GM12801 (cell line): ENCODE data around the gene SEPTIN7.

ENCODE experiments used
- CTCF ChIP-seq: IDR thresholded peaks from one replicate; pipeline ENCODE4 v1.5.1; 2011; ENCODE audit warnings: control low read depth; ENCODE audit not compliant: insufficient read length; ENCODE audit errors: extremely low read depth

Gene SEPTIN7

GRCh38 chr7:35804231-35804970 is 3.5 kb downstream of the SEPTIN7 start:
- no peak for TF ChIP-seq CTCF

GRCh38 chr7:35805876-35806275 is 5.0 kb downstream of the SEPTIN7 start:
- no peak for TF ChIP-seq CTCF

- TF ChIP-seq CTCF, result no peak
Measured at GRCh38 chr7:35816514-35816913, 15.7 kb downstream of the SEPTIN7 start.

GRCh38 chr7:35817181-35817580 is 16.3 kb downstream of the SEPTIN7 start:
- TF ChIP-seq CTCF, result no peak

- TF ChIP-seq CTCF, result no peak
Measured at GRCh38 chr7:35817930-35818329, 17.1 kb downstream of the SEPTIN7 start.

- TF ChIP-seq CTCF, result no peak
Measured at GRCh38 chr7:35818513-35818912, 17.7 kb downstream of the SEPTIN7 start.

GRCh38 chr7:35819310-35819709 is 18.5 kb downstream of the SEPTIN7 start:
- no peak for TF ChIP-seq CTCF
